Measurements from ENCODE around the gene PKMYT1.
"Not testable (repeated sequence)": the region's sequence is repeated elsewhere in the genome, so short reads cannot be mapped to it uniquely, and the experiment has no call there.

Gene PKMYT1

DNA sequence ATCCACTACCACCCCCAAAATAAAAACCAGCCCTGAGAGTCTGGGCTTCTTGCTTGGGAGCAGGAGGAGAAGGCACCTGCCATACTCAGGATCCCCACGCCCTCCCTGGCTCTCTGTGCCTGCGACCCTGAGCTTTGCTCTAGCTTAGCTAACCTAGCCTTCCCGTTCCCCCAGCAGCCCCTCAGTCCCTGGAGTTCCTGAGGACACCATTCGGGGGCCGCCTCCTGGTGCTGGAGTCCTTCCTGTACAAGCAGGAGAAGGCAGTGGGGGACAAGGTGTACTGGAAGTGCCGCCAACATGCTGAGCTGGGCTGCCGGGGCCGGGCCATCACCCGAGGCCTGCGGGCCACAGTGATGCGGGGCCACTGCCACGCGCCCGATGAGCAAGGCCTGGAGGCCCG lies 50.0 kb downstream of the PKMYT1 start:
- Histone ChIP-seq H3K27ac (no peak overlapping the region), H3K4me1 (ENCODE audit: low read depth, poor library complexity, severe bottlenecking) (peaks cover 14% of the 10 kb centered on the region), H3K4me2 (no peak overlapping the region), H3K27me3 (ENCODE audit: insufficient read depth, low read depth) (no peaks in the 10 kb centered on the region), H2AFZ (ENCODE audit: low read depth) (no peak overlapping the region), H3K36me3 (ENCODE audit: insufficient read depth) (no peaks in the 10 kb centered on the region), H3K9ac (no peak overlapping the region), H3K4me3 (IDR thresholded peaks at IDR 0.05; ENCODE audit: insufficient read depth, low read depth, low read length) (no peak overlapping the region), H3K79me2 (ENCODE audit: insufficient read depth, low read depth) (no peaks in the 10 kb centered on the region), H4K20me1 (ENCODE audit: insufficient read depth) (no peaks in the 10 kb centered on the region)
- TF ChIP-seq, protein P1, sequence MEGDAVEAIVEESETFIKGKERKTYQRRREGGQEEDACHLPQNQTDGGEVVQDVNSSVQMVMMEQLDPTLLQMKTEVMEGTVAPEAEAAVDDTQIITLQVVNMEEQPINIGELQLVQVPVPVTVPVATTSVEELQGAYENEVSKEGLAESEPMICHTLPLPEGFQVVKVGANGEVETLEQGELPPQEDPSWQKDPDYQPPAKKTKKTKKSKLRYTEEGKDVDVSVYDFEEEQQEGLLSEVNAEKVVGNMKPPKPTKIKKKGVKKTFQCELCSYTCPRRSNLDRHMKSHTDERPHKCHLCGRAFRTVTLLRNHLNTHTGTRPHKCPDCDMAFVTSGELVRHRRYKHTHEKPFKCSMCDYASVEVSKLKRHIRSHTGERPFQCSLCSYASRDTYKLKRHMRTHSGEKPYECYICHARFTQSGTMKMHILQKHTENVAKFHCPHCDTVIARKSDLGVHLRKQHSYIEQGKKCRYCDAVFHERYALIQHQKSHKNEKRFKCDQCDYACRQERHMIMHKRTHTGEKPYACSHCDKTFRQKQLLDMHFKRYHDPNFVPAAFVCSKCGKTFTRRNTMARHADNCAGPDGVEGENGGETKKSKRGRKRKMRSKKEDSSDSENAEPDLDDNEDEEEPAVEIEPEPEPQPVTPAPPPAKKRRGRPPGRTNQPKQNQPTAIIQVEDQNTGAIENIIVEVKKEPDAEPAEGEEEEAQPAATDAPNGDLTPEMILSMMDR (conservative IDR thresholded peaks at IDR 0.05; ENCODE audit: low read depth, low read length), result no peak

DNA sequence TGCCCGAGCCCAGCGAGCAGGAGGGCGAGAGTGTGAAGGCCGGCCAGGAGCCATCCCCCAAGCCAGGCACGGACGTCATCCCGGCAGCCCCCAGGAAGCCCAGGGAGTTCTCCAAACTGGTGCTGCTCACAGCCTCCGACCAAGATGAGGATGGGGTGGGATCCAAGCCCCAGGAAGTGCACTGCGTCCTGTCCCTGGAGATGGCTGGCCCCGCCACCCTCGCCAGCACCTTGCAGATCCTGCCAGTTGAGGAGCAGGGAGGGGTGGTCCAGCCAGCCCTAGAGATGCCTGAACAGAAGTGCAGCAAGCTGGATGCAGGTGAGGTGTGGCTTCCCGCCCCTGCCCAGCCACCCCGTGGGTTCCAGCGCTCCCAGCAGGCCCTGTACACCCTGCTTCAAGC lies 50.6 kb downstream of the PKMYT1 start:
- H3K4me3 ChIP-seq (IDR thresholded peaks at IDR 0.05; ENCODE audit: insufficient read depth, low read depth, low read length), result no peak overlapping the region
- H3K4me1 ChIP-seq (ENCODE audit: low read depth, poor library complexity, severe bottlenecking), result peaks cover 14% of the 10 kb centered on the region
- H3K79me2 ChIP-seq (ENCODE audit: insufficient read depth, low read depth), result no peaks in the 10 kb centered on the region
- H2AFZ ChIP-seq (ENCODE audit: low read depth), result no peak overlapping the region
- TF ChIP-seq, protein P1 (conservative IDR thresholded peaks at IDR 0.05; ENCODE audit: low read depth, low read length), result no peak
- no peak overlapping the region for H3K9ac ChIP-seq
- H3K4me2 ChIP-seq, result no peak overlapping the region
- no peaks in the 10 kb centered on the region for H4K20me1 ChIP-seq (ENCODE audit: insufficient read depth)
- H3K27ac ChIP-seq, result no peak overlapping the region
- H3K27me3 ChIP-seq (ENCODE audit: insufficient read depth, low read depth), result no peaks in the 10 kb centered on the region
- no peaks in the 10 kb centered on the region for H3K36me3 ChIP-seq (ENCODE audit: insufficient read depth)

DNA sequence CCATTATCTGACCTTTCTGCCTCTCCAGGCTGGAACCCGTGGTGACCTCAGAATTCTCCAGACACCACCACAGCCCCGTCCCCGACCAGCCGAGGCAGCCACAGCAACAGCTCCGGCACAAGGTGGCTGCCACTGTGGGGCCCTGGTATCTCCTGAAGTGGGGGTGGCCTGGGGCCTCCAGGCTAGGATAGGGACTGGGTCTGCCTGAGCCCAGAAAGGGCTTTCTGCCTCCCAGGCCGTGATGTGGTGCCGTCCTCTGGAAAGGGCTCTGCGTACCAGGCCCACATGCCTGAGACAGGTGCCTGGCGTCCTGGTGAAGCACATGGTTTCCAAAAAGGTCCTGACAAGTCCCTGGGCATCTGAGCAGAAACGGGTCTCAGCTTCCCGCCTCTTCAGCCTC lies 51.5 kb downstream of the PKMYT1 start:
- H3K4me3 ChIP-seq (IDR thresholded peaks at IDR 0.05; ENCODE audit: insufficient read depth, low read depth, low read length), result no peak overlapping the region
- no peak overlapping the region for H2AFZ ChIP-seq (ENCODE audit: low read depth)
- no peaks in the 10 kb centered on the region for H3K27me3 ChIP-seq (ENCODE audit: insufficient read depth, low read depth)
- H3K36me3 ChIP-seq (ENCODE audit: insufficient read depth), result no peaks in the 10 kb centered on the region
- H3K79me2 ChIP-seq (ENCODE audit: insufficient read depth, low read depth), result no peaks in the 10 kb centered on the region
- no peak overlapping the region for H3K4me2 ChIP-seq
- no peak overlapping the region for H3K27ac ChIP-seq
- no peaks in the 10 kb centered on the region for H4K20me1 ChIP-seq (ENCODE audit: insufficient read depth)
- H3K9ac ChIP-seq, result no peak overlapping the region
- TF ChIP-seq, protein P1 (conservative IDR thresholded peaks at IDR 0.05; ENCODE audit: low read depth, low read length), result no peak
- H3K4me1 ChIP-seq (ENCODE audit: low read depth, poor library complexity, severe bottlenecking), result peaks cover 14% of the 10 kb centered on the region

DNA sequence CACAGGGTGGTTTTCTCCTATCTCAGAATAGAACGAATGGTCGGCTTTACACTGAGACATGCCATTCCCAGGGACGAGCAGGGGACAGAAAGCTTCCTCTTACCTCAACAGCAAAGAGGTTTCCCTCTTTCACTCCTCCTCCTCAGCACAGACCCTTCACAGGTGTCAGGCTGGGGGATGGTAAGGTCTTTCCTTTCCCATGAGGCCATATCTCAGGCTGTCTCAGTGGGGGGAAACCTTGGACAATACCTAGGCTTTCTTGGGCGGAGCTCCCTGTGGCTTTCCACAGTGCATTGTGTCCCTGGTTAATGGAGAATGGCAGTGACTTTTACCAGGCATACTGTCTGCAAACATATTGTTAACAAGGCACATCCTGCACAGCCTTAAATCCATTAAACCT lies 52.1 kb downstream of the PKMYT1 start:
- H3K27me3 ChIP-seq (ENCODE audit: insufficient read depth, low read depth); H2AFZ ChIP-seq (ENCODE audit: low read depth); H3K79me2 ChIP-seq (ENCODE audit: insufficient read depth, low read depth); H4K20me1 ChIP-seq (ENCODE audit: insufficient read depth); H3K4me2 ChIP-seq; H3K27ac ChIP-seq; H3K36me3 ChIP-seq (ENCODE audit: insufficient read depth); H3K4me3 ChIP-seq (IDR thresholded peaks at IDR 0.05; ENCODE audit: insufficient read depth, low read depth, low read length); H3K9ac ChIP-seq: not testable (repeated sequence)
- H3K4me1 ChIP-seq (ENCODE audit: low read depth, poor library complexity, severe bottlenecking), result peaks cover 14% of the 10 kb centered on the region

DNA sequence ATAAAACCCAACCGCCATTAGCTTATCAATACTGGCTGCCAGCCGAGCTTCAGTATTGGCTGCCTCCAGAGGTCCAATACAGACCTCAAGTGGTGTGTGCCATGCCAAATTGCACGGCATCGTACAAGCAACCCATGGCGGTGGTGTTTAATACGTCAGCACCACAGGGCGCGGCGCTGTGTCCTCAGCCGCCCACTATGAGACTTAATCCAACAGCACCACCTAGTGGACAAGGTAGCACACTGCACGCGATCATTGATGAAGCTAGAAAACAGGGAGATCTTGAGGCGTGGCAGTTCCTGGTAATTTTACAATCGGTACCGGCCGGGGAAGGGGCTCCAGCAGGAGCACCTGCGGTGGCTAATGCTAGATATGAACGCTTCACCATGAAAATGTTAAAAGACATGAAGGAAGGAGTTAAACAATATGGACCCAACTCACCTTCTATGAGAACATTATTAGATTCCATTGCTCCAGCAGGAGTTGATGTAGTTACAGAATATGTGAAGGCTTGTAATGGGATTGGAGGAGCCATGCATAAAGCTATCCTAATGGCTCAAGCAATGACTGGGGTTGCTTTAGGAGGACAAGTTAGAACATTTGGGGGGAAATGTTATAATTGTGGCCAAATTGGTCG lies 53.1 kb downstream of the PKMYT1 start:
- H3K9ac ChIP-seq, result no peak overlapping the region

More for the DNA sequence above, 53.1 kb downstream of the PKMYT1 start:
- Histone ChIP-seq H3K4me2 (peak overlapping the region; percentile 40), H3K27me3 (ENCODE audit: insufficient read depth, low read depth) (no peaks in the 10 kb centered on the region), H3K27ac (no peak overlapping the region), H2AFZ (ENCODE audit: low read depth) (0 out of 2 replicates have a peak overlapping the region, but pooled peaks have one; percentile 19), H3K4me1 (ENCODE audit: low read depth, poor library complexity, severe bottlenecking) (peaks cover 14% of the 10 kb centered on the region), H3K4me3 (IDR thresholded peaks at IDR 0.05; ENCODE audit: insufficient read depth, low read depth, low read length) (no peak overlapping the region), H4K20me1 (ENCODE audit: insufficient read depth) (no peaks in the 10 kb centered on the region), H3K36me3 (ENCODE audit: insufficient read depth) (no peaks in the 10 kb centered on the region), H3K79me2 (ENCODE audit: insufficient read depth, low read depth) (no peaks in the 10 kb centered on the region)
- TF ChIP-seq, protein P1 (conservative IDR thresholded peaks at IDR 0.05; ENCODE audit: low read depth, low read length), result peak; percentile 99
